ENCODE measurements around the gene SMIM7. TPM values are rescaled to one million over a fixed set of nuclear protein-coding genes. Genes with fewer than 3 reads are reported as not detected.

Gene SMIM7
- total RNA-seq, 1 donor from 2014 or later, result 75.3 TPM

- Histone ChIP-seq H3K36me3 (ENCODE audit: control insufficient read depth, insufficient read depth, low read length) (peaks cover 1% of the 10 kb centered on the region), H3K27me3 (ENCODE audit: control insufficient read depth, insufficient read depth, low read length) (no peaks in the 10 kb centered on the region), H3K4me3 (ENCODE audit: low read depth, low read length) (no peak overlapping the region)
- FAIRE-seq (no peak), DNase-seq (ENCODE audit: low read depth) (no peak)
- TF ChIP-seq CTCF (IDR thresholded peaks at IDR 0.05; ENCODE audit: insufficient read depth, low read length, severe bottlenecking), result no peak
Measured at GRCh38 chr19:16613841-16614240, 46.1 kb downstream of the SMIM7 start.

GRCh38 chr19:16612636-16613035 is 47.3 kb downstream of the SMIM7 start:
- no peaks in the 10 kb centered on the region for H3K36me3 ChIP-seq (ENCODE audit: control insufficient read depth, insufficient read depth, low read length)
- no peak overlapping the region for H3K4me3 ChIP-seq (ENCODE audit: low read depth, low read length)
- no peak for DNase-seq (ENCODE audit: low read depth)
- no peak for FAIRE-seq
- no peaks in the 10 kb centered on the region for H3K27me3 ChIP-seq (ENCODE audit: control insufficient read depth, insufficient read depth, low read length)
- no peak for TF ChIP-seq CTCF (IDR thresholded peaks at IDR 0.05; ENCODE audit: insufficient read depth, low read length, severe bottlenecking)

GRCh38 chr19:16611121-16611520 is 48.8 kb downstream of the SMIM7 start:
- peak; percentile 43 for DNase-seq (ENCODE audit: low read depth)
- H3K27me3 ChIP-seq (ENCODE audit: control insufficient read depth, insufficient read depth, low read length), result no peaks in the 10 kb centered on the region
- no peak for TF ChIP-seq CTCF (IDR thresholded peaks at IDR 0.05; ENCODE audit: insufficient read depth, low read length, severe bottlenecking)
- H3K4me3 ChIP-seq (ENCODE audit: low read depth, low read length), result no peak overlapping the region
- FAIRE-seq, result no peak
- H3K36me3 ChIP-seq (ENCODE audit: control insufficient read depth, insufficient read depth, low read length), result peaks cover 1% of the 10 kb centered on the region

- Histone ChIP-seq H3K27me3 (ENCODE audit: control insufficient read depth, insufficient read depth, low read length) (no peaks in the 10 kb centered on the region), H3K36me3 (ENCODE audit: control insufficient read depth, insufficient read depth, low read length) (peaks cover 4% of the 10 kb centered on the region), H3K4me3 (ENCODE audit: low read depth, low read length) (no peak overlapping the region)
- no peak for TF ChIP-seq CTCF (IDR thresholded peaks at IDR 0.05; ENCODE audit: insufficient read depth, low read length, severe bottlenecking)
- DNase-seq (ENCODE audit: low read depth) (no peak), FAIRE-seq (no peak)
Measured at GRCh38 chr19:16609511-16610200, 50.3 kb downstream of the SMIM7 start.

GRCh38 chr19:16608290-16608739 is 51.6 kb downstream of the SMIM7 start:
- H3K27me3 ChIP-seq (ENCODE audit: control insufficient read depth, insufficient read depth, low read length), result no peaks in the 10 kb centered on the region
- DNase-seq (ENCODE audit: low read depth), result peak; percentile 70
- peaks cover 4% of the 10 kb centered on the region for H3K36me3 ChIP-seq (ENCODE audit: control insufficient read depth, insufficient read depth, low read length)
- FAIRE-seq, result no peak
- H3K4me3 ChIP-seq (ENCODE audit: low read depth, low read length), result no peak overlapping the region
- TF ChIP-seq CTCF (IDR thresholded peaks at IDR 0.05; ENCODE audit: insufficient read depth, low read length, severe bottlenecking), result no peak

GRCh38 chr19:16607819-16608218 is 52.1 kb downstream of the SMIM7 start:
- H3K27me3 ChIP-seq (ENCODE audit: control insufficient read depth, insufficient read depth, low read length), result no peaks in the 10 kb centered on the region
- TF ChIP-seq CTCF (IDR thresholded peaks at IDR 0.05; ENCODE audit: insufficient read depth, low read length, severe bottlenecking), result no peak
- no peak overlapping the region for H3K4me3 ChIP-seq (ENCODE audit: low read depth, low read length)
- FAIRE-seq, result no peak
- DNase-seq (ENCODE audit: low read depth), result no peak
- H3K36me3 ChIP-seq (ENCODE audit: control insufficient read depth, insufficient read depth, low read length), result peaks cover 4% of the 10 kb centered on the region

Data from bronchial epithelial cell (primary cell).